DLD1 (cell line): Measurements from ENCODE around the gene RNU7-1.

Experiments
- in situ Hi-C: cut with HindIII; loops from 2 replicates; pipeline ENCODE4 v1.10.0; 2017; ENCODE audit warnings: low sequenced_read_pairs

Gene RNU7-1

GRCh38 chr12:6917491-6918231, 26.0 kb upstream of the RNU7-1 start:
- in situ Hi-C loops: no loop called here

DNA sequence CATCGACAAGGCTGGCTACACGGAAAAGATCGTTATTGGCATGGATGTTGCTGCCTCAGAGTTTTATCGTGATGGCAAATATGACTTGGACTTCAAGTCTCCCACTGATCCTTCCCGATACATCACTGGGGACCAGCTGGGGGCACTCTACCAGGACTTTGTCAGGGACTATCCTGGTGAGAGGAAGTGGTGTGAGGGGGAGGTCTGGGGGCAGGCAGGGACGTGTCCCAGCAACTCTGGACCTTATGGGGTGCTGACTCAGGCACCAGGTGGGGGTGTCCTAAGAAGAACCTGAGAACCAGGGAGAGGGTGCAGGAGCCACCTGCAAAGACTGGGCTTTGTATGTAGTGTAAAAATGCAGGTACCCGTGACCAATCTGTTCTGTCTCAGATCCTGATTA, 24.0 kb upstream of the RNU7-1 start:
- in situ Hi-C loops: no loop called here

GRCh38 chr12:6921539-6921938, 22.1 kb upstream of the RNU7-1 start:
- in situ Hi-C loops: no loop called here

DNA sequence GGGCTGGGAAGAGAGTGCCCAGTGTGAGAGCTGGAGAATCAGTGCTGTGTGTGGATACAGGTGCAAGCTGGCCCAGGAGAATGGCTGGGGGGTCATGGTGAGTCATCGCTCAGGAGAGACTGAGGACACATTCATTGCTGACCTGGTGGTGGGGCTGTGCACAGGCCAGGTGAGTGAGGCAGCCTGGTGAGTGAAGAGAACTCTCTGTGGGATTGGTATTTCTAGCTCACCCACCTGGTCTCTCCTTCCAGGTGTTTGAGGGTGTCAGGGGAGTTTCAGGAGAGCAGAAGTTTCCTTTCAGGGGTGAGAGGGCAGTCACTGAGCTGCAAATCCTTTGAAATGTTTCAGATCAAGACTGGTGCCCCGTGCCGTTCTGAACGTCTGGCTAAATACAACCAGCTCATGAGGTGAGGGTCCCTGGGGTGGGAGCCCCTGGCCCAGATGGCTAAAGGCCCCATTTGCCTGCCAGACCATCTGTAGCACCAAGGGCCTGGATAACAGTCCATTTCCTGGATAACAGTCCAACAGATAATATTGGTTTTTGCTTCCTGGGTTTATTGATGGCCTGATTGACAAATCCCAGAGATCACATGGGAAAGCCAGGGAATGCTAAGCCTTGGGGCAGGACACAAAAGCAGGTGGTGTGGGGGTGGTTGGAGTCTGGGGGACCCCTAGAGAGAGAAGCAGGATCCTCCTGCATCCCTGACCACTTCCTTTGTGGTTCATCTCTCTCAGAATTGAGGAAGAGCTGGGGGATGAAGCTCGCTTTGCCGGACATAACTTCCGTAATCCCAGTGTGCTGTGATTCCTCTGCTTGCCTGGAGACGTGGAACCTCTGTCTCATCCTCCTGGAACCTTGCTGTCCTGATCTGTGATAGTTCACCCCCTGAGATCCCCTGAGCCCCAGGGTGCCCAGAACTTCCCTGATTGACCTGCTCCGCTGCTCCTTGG, 21.3 kb upstream of the RNU7-1 start:
- in situ Hi-C loops: no loop called here

- in situ Hi-C loops: no loop called here
Measured at GRCh38 chr12:6923003-6923732, 20.4 kb upstream of the RNU7-1 start.

DNA sequence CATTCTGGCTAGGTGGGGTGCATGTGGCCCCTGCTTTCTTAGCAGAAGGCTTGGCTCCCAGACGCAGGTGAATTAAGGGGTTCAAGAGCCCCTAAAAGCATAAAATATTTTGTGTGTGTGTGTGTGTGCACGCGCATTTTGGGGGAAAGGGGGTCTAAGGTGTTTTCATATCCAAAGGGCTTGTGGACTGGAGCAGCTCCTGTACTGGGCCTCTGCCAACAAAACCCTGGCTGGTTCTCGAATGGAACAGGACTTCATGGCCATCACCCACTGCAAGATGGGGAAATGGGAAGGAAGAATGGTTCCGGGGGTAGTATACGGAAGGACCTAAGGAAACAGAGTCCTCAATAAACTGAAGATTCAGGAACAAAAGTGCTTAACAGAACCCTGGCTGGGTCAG, 19.8 kb upstream of the RNU7-1 start:
- in situ Hi-C loops: no loop called here

- in situ Hi-C loops: no loop called here
Measured at GRCh38 chr12:6925239-6925539, 18.4 kb upstream of the RNU7-1 start.

- in situ Hi-C loops: no loop called here
Measured at GRCh38 chr12:6925540-6926279, 17.9 kb upstream of the RNU7-1 start.

GRCh38 chr12:6927379-6928021, 16.1 kb upstream of the RNU7-1 start, which contains the start of gene ATN1:
TSS of gene ATN1 (plus strand) at chr12:6927959. CDS start at chr12:6934002, 6,043 bp downstream.
- in situ Hi-C loops: no loop called here

DNA sequence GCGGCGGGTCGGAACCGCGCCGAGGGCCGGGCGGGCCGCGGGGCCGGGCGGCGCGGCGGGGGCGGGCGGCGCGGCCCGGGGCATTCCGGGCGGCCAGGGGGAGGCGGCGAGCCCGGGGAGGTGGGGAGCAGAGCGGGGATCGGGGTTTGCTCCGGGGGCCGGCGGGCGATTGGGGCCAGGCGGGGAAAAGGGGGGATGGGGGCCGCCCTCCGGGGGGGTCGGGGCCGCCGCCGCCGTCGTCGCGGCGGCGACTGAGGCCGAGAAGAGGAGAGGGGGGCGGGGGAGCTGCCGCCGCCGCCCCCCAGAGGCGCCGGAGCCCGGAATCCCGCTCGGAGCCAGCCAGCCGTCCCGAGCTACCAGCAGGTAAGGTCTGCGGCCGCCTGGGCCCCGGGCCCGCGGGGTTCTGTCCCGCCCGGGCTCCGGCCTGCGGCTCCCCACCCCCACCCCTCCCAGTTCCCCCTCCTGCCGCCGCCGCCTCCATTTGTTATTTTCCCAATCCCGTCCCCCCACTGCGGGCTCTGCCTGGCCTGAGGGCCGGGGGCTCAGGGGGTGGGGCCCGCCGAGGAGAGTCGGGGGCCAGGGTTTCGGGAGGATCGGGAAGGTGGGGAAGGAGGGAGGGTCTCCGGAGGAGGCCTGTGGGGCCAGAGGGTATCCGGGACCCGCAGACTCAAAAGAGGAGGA, 15.5 kb upstream of the RNU7-1 start:
- in situ Hi-C loops: no loop called here

DNA sequence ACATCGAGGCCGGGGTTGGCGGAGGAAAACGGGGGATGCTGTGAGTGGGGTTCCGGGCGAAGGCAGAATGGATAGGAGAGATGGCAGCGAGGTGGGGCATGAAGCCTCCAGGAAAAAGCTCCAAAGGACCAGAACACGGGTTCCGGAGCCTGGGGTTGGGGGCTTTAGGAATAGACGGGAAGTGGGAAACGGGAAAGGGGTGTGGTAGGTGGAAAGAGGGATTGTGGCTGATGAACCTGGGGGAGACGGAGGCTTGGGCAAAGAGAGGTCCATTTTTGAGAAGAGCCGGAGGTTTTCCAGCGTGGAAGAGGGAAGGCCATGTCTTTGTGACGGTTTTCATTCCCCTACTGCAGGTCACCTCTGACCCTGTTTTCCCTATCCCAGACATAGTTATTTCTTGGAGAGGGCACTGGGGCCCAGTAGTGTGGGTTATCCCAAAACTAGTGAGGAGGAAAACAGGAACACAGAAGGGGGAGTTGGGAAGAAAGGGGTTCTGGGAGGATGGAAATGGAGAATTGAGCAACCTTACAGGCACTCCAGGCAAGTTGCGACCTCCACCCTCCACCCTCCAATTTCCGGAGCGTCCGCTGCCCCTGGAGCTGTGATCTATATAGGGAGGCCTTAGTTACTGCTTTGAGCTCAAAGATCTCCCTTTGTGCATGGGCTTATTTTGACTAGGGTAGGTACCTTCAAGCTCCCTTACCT, 14.8 kb upstream of the RNU7-1 start:
- in situ Hi-C loops: no loop called here

DNA sequence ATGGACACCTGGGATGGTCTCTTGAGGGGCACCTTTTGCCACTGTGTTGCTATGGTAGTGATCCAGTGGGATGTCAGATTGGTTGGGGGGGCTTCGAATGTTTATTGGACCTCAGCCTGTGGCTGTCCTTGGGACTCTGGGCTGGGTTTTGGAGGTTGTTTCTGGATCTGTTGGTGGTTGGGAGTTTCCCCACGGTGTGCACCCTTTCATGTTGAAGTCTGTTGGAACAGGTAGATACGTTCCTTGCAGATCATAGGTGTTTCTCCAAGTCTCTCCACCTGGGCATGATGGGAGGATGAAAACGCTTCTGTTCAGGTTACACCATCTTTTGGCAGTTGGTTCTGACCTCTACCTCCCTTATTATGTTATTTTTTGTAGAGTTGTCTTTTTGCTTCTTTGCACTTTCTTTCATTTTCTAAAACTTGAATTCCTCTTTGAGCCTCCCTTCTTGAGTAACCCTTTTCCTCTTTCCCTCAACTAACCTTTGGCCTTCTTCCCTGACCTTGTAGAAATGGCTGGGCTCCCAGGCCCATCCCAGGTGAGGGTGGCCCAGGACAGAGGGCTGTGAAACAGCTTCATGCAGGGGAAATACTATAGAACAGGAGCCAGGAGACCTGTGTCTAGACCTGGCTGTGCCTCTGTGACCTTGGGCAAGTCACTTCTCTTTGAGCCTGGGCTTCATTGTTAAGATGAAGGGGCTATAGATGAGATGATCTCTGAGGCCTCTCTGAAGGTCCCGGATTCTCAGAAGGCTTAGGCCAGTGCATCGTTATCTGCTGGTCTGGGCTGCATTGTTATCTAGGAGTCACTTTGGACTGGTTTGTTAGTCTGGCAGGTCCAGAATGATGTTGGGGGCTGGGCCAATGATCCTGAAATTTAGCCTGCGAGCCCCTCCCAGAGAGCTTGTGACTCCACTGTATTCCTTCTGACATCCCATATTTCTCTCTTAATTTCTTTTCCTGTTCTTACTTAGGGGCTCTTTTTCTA, 13.9 kb upstream of the RNU7-1 start:
- in situ Hi-C loops: no loop called here

- in situ Hi-C loops: no loop called here
Measured at GRCh38 chr12:6932766-6933165, 10.8 kb upstream of the RNU7-1 start.

GRCh38 chr12:6934110-6934509, 9.5 kb upstream of the RNU7-1 start:
- in situ Hi-C loops: no loop called here

DNA sequence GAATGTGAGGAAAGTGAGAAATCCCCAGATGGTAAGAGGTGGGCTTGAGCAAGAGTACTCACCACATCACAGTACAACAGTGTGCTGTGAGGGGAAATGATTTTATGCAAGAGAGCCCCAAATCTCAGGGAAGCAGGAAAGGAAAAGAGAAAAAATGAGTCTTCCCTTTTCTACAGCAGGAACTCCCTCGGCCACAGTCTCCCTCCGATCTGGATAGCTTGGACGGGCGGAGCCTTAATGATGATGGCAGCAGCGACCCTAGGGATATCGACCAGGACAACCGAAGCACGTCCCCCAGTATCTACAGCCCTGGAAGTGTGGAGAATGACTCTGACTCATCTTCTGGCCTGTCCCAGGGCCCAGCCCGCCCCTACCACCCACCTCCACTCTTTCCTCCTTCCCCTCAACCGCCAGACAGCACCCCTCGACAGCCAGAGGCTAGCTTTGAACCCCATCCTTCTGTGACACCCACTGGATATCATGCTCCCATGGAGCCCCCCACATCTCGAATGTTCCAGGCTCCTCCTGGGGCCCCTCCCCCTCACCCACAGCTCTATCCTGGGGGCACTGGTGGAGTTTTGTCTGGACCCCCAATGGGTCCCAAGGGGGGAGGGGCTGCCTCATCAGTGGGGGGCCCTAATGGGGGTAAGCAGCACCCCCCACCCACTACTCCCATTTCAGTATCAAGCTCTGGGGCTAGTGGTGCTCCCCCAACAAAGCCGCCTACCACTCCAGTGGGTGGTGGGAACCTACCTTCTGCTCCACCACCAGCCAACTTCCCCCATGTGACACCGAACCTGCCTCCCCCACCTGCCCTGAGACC, 8.0 kb upstream of the RNU7-1 start:
- in situ Hi-C loops: no loop called here

GRCh38 chr12:6936194-6936635, 7.4 kb upstream of the RNU7-1 start:
- in situ Hi-C loops: no loop called here
